ENCODE data around the gene RFNG.
"Not testable (repeated sequence)": the region's sequence is repeated elsewhere in the genome, so short reads cannot be mapped to it uniquely, and the experiment has no call there.

The RFNG gene

GRCh38 chr17:82042649-82043048 is 9.0 kb downstream of the RFNG start:
- DNase-seq (ENCODE audit: low read depth), result no peak

GRCh38 chr17:82041144-82041814 is 10.3 kb downstream of the RFNG start:
- no peak for DNase-seq (ENCODE audit: low read depth)

- no peak for DNase-seq (ENCODE audit: low read depth)
Measured at GRCh38 chr17:82039695-82040299, 11.8 kb downstream of the RFNG start.

GRCh38 chr17:82038796-82039409 is 12.7 kb downstream of the RFNG start:
- not testable (repeated sequence) for DNase-seq (ENCODE audit: low read depth)

- DNase-seq (ENCODE audit: low read depth), result no peak
Measured at GRCh38 chr17:82037889-82038195, 13.8 kb downstream of the RFNG start.

- peak; percentile 92 for DNase-seq (ENCODE audit: low read depth)
Measured at GRCh38 chr17:82037092-82037888, 14.3 kb downstream of the RFNG start, which contains the start of gene DCXR. TSS of gene DCXR (minus strand) at chr17:82037697. CDS start at chr17:82037682, 15 bp downstream.

GRCh38 chr17:82036634-82037091 is 14.9 kb downstream of the RFNG start:
- DNase-seq (ENCODE audit: low read depth), result no peak

- no peak for DNase-seq (ENCODE audit: low read depth)
Measured at GRCh38 chr17:82035956-82036633, 15.5 kb downstream of the RFNG start.

GRCh38 chr17:82035488-82035887 is 16.1 kb downstream of the RFNG start:
- DNase-seq (ENCODE audit: low read depth), result no peak

- no peak for DNase-seq (ENCODE audit: low read depth)
Measured at GRCh38 chr17:82034371-82035011, 17.1 kb downstream of the RFNG start.

- DNase-seq (ENCODE audit: low read depth), result no peak
Measured at GRCh38 chr17:82033359-82034085, 18.1 kb downstream of the RFNG start.

- DNase-seq (ENCODE audit: low read depth), result no peak
Measured at GRCh38 chr17:82031885-82032627, 19.6 kb downstream of the RFNG start.

GRCh38 chr17:82031303-82031884 is 20.2 kb downstream of the RFNG start, which contains the start of gene RAC3:
TSS of gene RAC3 (plus strand) at chr17:82031678. CDS start at chr17:82031762, 84 bp downstream.
- no peak for DNase-seq (ENCODE audit: low read depth)

GRCh38 chr17:82030470-82031302 is 20.9 kb downstream of the RFNG start:
- peak; percentile 71 for DNase-seq (ENCODE audit: low read depth)

- DNase-seq (ENCODE audit: low read depth), result no peak
Measured at GRCh38 chr17:82029990-82030469, 21.6 kb downstream of the RFNG start.

- DNase-seq (ENCODE audit: low read depth), result no peak
Measured at GRCh38 chr17:82029391-82029790, 22.2 kb downstream of the RFNG start.

GRCh38 chr17:82028966-82029365 is 22.6 kb downstream of the RFNG start:
- no peak for DNase-seq (ENCODE audit: low read depth)

GRCh38 chr17:82028246-82028645 is 23.4 kb downstream of the RFNG start:
- DNase-seq (ENCODE audit: low read depth), result no peak
